ENCODE data around the gene NUBP2.

NUBP2 gene

DNA sequence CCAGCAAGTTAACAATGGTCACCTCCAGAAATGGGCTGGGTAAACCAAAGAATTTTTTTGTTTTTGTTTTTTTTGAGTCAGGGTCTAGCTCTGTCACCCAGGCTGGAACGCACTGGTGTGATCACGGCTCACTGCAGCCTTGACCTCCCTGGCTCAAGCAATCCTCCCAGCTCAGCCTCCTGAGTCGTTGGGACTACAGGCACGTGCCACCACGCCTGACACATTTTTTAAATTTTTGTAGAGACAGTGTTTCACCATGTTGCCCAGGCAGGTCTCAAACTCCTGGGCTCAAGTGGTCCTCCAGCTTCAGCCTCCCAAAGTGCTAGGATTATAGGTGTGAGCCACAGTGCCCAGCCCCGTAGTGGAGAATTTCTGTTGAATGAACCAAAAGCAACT is 2.1 kb upstream of the NUBP2 start:
- H3K36me3 ChIP-seq (ENCODE audit: control insufficient read depth in 4 of 4, insufficient read depth in 4 of 4, low read length in 3 of 4), result peaks cover 0 to 55% (median 34%) of the 10 kb centered on the region in 4 experiments
- 97% methylated on average over 6 of the region's 6 CpGs for WGBS (ENCODE audit: insufficient coverage)
- no peaks in the 10 kb centered on the region for H3K27me3 ChIP-seq (replicated peaks in 2 of 5; ENCODE audit: control insufficient read depth in 4 of 5, insufficient read depth in 5 of 5, low read length in 4 of 5)
- peak overlapping the region in 2 of 7 experiments; percentile 90 to 93 for H3K4me3 ChIP-seq (ENCODE audit: control insufficient read depth in 1 of 7, extremely low read depth in 1 of 7, insufficient read depth in 4 of 7, low read depth in 2 of 7, low read length in 6 of 7)
- H3K4me1 ChIP-seq (ENCODE audit: control extremely low read depth in 1 of 4, control insufficient read depth in 4 of 4, insufficient read depth in 4 of 4, low read length in 3 of 4), result peaks cover 0 to 22% (median 21%) of the 10 kb centered on the region in 4 experiments
- no peaks in the 10 kb centered on the region for H3K9me3 ChIP-seq (ENCODE audit: control extremely low read depth in 1 of 5, control insufficient read depth in 4 of 5, insufficient read depth in 2 of 5, low read depth in 1 of 5, low read length in 4 of 5)
- no peak overlapping the region for H3K27ac ChIP-seq (ENCODE audit: insufficient read depth in 1 of 2, low read depth in 1 of 2, low read length in 2 of 2, poor library complexity in 1 of 2, severe bottlenecking in 2 of 2)
- DNase-seq, result no peak
- ChIA-PET CTCF (interaction anchor here (0.9 kb wide), 1 partner anchor 21 kb away, joined by 3 read pairs; no protein-coding TSS in a partner anchor), POLR2A (no interaction called here)

DNA sequence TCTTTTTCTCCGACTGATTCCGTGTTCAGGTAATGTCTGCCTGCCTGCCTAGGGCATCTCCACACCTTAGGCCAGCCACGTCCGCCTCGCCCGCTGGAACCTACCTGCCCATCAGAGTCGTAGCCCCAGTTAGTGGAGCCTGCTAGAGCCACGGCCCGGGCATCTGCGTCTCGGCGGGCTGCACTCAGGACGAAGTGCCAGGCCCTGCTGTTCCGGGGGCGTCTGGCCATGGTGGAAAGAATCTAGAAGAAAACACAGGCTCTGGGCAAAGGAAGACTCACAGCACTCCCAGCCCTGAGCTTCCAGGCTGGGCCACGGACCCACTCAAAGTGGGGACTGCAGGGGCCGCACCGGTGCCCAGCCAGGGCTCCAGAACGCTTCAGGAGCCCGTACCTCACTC is 1.5 kb upstream of the NUBP2 start:
- peak overlapping the region; percentile 46 to 95 (median 90) for H3K4me3 ChIP-seq (ENCODE audit: control insufficient read depth in 1 of 7, extremely low read depth in 1 of 7, insufficient read depth in 4 of 7, low read depth in 2 of 7, low read length in 6 of 7)
- ChIA-PET CTCF (interaction anchor here (1.7 to 1.8 kb wide), 2 partner anchors 7 to 9 kb away, joined by 5 to 9 read pairs; partner anchors contain the start of genes EME2 and MRPS34), POLR2A (interaction anchor here (0.7 kb wide), 1 partner anchor 7 kb away, joined by 3 read pairs; no protein-coding TSS in a partner anchor)
- no peak for DNase-seq
- H3K9me3 ChIP-seq (ENCODE audit: control extremely low read depth in 1 of 5, control insufficient read depth in 4 of 5, insufficient read depth in 2 of 5, low read depth in 1 of 5, low read length in 4 of 5), result no peaks in the 10 kb centered on the region
- H3K4me1 ChIP-seq (ENCODE audit: control extremely low read depth in 1 of 4, control insufficient read depth in 4 of 4, insufficient read depth in 4 of 4, low read length in 3 of 4), result peaks cover 0 to 22% (median 21%) of the 10 kb centered on the region in 4 experiments
- peak overlapping the region in 1 of 2 experiments; percentile 79 for H3K27ac ChIP-seq (ENCODE audit: insufficient read depth in 1 of 2, low read depth in 1 of 2, low read length in 2 of 2, poor library complexity in 1 of 2, severe bottlenecking in 2 of 2)
- no peaks in the 10 kb centered on the region for H3K27me3 ChIP-seq (replicated peaks in 2 of 5; ENCODE audit: control insufficient read depth in 4 of 5, insufficient read depth in 5 of 5, low read length in 4 of 5)
- H3K36me3 ChIP-seq (ENCODE audit: control insufficient read depth in 4 of 4, insufficient read depth in 4 of 4, low read length in 3 of 4), result peaks cover 0 to 55% (median 34%) of the 10 kb centered on the region in 4 experiments
- WGBS (ENCODE audit: insufficient coverage), result 86% methylated on average over 14 of the region's 20 CpGs

DNA sequence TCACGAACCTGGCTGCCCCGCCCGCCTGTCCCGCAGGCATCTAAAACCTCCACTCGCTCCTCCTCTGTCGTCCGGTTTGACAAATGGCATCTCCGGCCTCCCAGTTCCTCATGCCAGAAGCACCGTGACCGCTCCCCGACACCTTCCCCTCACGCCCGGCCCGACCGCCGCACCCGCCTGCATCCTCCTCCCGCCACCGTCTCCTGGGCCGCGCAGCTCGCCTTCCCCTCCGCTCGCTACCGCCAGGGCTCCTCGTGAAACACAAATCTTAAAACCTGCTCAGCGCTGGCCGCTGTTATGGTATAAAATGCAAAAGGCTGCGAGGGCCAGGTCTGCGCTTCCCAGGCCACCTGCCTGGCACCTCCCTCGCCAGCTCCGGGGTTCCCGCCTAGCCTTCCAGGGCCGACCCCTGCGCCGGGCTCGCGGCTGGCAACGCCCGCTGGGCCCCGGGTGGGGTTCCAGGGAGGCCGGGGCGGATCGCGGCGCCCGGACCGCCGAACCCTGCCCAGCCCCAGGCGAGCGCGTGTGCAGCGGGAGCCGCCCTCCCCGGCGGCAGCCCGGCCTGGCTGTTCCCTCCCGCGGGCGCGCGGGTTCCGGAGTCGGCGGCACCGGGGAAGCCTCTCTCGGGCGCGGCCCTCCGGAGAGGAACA is 877 bp upstream of the NUBP2 start:
- Histone ChIP-seq H3K4me1 (ENCODE audit: control extremely low read depth in 1 of 4, control insufficient read depth in 4 of 4, insufficient read depth in 4 of 4, low read length in 3 of 4) (peaks cover 0 to 22% (median 21%) of the 10 kb centered on the region in 4 experiments), H3K27ac (ENCODE audit: insufficient read depth in 1 of 2, low read depth in 1 of 2, low read length in 2 of 2, poor library complexity in 1 of 2, severe bottlenecking in 2 of 2) (peak overlapping the region; percentile 33 to 79), H3K4me3 (ENCODE audit: control insufficient read depth in 1 of 7, extremely low read depth in 1 of 7, insufficient read depth in 4 of 7, low read depth in 2 of 7, low read length in 6 of 7) (peak overlapping the region; percentile 46 to 95 (median 90)), H3K36me3 (ENCODE audit: control insufficient read depth in 4 of 4, insufficient read depth in 4 of 4, low read length in 3 of 4) (peaks cover 0 to 55% (median 35%) of the 10 kb centered on the region in 4 experiments), H3K9me3 (ENCODE audit: control extremely low read depth in 1 of 5, control insufficient read depth in 4 of 5, insufficient read depth in 2 of 5, low read depth in 1 of 5, low read length in 4 of 5) (no peaks in the 10 kb centered on the region), H3K27me3 (replicated peaks in 2 of 5; ENCODE audit: control insufficient read depth in 4 of 5, insufficient read depth in 5 of 5, low read length in 4 of 5) (no peaks in the 10 kb centered on the region)
- peak; percentile 31 to 72 (median 68) for DNase-seq
- ChIA-PET POLR2A (interaction anchor here (0.7 to 1.0 kb wide), 3 partner anchors 8 to 161 kb away, joined by 3 read pairs; partner anchors contain the start of genes EME2, MRPS34 and MSRB1), CTCF (interaction anchor here (1.7 to 2.6 kb wide), 3 partner anchors 8 to 32 kb away, joined by 5 to 10 read pairs (median 9); partner anchors contain the start of genes EME2 and MRPS34)
- WGBS (ENCODE audit: insufficient coverage), result 2% methylated on average over 57 of the region's 70 CpGs

DNA sequence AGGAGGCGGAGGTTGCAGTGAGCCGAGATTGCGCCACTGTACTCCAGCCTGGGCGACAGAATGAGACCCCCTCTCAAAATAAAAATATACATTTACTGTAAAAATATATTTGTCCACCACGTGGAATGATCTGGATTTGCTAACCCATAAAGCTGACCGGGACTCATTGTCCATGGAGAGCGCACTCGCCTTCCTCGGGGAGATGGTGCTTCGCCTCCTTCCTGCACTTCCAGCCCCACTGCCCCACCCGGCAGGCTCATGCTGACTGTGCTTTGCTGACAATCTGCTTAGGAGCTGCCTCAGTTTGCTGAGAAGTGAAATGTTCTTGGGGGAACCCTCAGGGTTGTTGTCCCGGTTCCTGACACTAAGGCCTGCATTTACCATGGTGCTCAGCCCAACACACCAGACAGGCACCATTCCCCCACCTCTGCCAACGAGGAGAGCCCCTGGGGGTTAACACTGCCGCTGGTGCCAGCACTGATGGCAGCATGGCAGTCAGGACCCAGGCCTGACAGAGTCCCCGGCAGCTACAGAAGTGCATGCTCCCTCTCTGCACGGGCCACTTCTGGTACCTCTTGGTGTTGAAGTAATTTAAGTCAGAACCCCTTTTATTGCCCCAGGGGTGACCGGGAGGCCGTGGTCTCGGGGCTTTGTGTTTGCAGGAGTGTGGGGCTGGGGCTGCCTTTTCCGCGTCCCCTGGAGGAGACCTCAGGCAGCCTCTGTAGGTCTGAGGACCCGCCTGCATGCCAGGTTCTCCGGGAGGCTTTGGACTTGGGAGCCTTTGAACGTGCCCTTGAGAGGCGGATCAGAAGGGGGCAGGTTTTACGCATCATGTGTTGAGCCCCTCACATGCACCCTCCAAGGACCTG is 2.5 kb downstream of the NUBP2 start:
- WGBS (ENCODE audit: insufficient coverage), result 96% methylated on average over 22 of the region's 26 CpGs
- Histone ChIP-seq H3K4me1 (ENCODE audit: control extremely low read depth in 1 of 4, control insufficient read depth in 4 of 4, insufficient read depth in 4 of 4, low read length in 3 of 4) (peaks cover 0 to 22% (median 21%) of the 10 kb centered on the region in 4 experiments), H3K9me3 (ENCODE audit: control extremely low read depth in 1 of 5, control insufficient read depth in 4 of 5, insufficient read depth in 2 of 5, low read depth in 1 of 5, low read length in 4 of 5) (no peaks in the 10 kb centered on the region), H3K36me3 (ENCODE audit: control insufficient read depth in 4 of 4, insufficient read depth in 4 of 4, low read length in 3 of 4) (peaks cover 0 to 53% (median 34%) of the 10 kb centered on the region in 4 experiments), H3K4me3 (ENCODE audit: control insufficient read depth in 1 of 7, extremely low read depth in 1 of 7, insufficient read depth in 4 of 7, low read depth in 2 of 7, low read length in 6 of 7) (no peak overlapping the region), H3K27me3 (replicated peaks in 2 of 5; ENCODE audit: control insufficient read depth in 4 of 5, insufficient read depth in 5 of 5, low read length in 4 of 5) (no peaks in the 10 kb centered on the region), H3K27ac (ENCODE audit: insufficient read depth in 1 of 2, low read depth in 1 of 2, low read length in 2 of 2, poor library complexity in 1 of 2, severe bottlenecking in 2 of 2) (no peak overlapping the region)
- DNase-seq, result no peak
- ChIA-PET CTCF (interaction anchor here (1.1 kb wide), 1 partner anchor 166 kb away, joined by 3 read pairs; no protein-coding TSS in a partner anchor), POLR2A (no interaction called here)

DNA sequence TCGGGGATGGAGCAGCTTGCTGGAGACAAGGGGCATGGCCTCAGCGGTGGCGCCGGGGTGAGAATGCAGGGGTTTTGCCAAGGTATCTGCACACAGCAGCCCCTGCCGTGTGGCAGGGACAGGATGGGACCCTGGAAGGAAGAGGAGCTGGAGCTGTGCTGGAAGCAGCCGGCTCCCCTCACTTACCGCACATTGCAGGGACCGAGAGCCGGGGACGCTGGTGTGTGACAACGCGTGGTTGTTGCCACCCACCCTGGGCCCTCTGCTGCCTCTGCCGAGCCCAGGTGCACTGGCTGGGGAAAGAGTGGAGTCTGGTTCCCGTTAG is 3.0 kb downstream of the NUBP2 start:
- Histone ChIP-seq H3K36me3 (ENCODE audit: control insufficient read depth in 4 of 4, insufficient read depth in 4 of 4, low read length in 3 of 4) (peaks cover 0 to 53% (median 34%) of the 10 kb centered on the region in 4 experiments), H3K27me3 (replicated peaks in 2 of 5; ENCODE audit: control insufficient read depth in 4 of 5, insufficient read depth in 5 of 5, low read length in 4 of 5) (no peaks in the 10 kb centered on the region), H3K9me3 (ENCODE audit: control extremely low read depth in 1 of 5, control insufficient read depth in 4 of 5, insufficient read depth in 2 of 5, low read depth in 1 of 5, low read length in 4 of 5) (no peaks in the 10 kb centered on the region), H3K27ac (ENCODE audit: insufficient read depth in 1 of 2, low read depth in 1 of 2, low read length in 2 of 2, poor library complexity in 1 of 2, severe bottlenecking in 2 of 2) (no peak overlapping the region), H3K4me3 (ENCODE audit: control insufficient read depth in 1 of 7, extremely low read depth in 1 of 7, insufficient read depth in 4 of 7, low read depth in 2 of 7, low read length in 6 of 7) (no peak overlapping the region), H3K4me1 (ENCODE audit: control extremely low read depth in 1 of 4, control insufficient read depth in 4 of 4, insufficient read depth in 4 of 4, low read length in 3 of 4) (peaks cover 0 to 22% (median 21%) of the 10 kb centered on the region in 4 experiments)
- 88% methylated on average over 10 of the region's 14 CpGs for WGBS (ENCODE audit: insufficient coverage)
- no peak for DNase-seq
- POLR2A ChIA-PET, result no interaction called here
- CTCF ChIA-PET, result no interaction called here

DNA sequence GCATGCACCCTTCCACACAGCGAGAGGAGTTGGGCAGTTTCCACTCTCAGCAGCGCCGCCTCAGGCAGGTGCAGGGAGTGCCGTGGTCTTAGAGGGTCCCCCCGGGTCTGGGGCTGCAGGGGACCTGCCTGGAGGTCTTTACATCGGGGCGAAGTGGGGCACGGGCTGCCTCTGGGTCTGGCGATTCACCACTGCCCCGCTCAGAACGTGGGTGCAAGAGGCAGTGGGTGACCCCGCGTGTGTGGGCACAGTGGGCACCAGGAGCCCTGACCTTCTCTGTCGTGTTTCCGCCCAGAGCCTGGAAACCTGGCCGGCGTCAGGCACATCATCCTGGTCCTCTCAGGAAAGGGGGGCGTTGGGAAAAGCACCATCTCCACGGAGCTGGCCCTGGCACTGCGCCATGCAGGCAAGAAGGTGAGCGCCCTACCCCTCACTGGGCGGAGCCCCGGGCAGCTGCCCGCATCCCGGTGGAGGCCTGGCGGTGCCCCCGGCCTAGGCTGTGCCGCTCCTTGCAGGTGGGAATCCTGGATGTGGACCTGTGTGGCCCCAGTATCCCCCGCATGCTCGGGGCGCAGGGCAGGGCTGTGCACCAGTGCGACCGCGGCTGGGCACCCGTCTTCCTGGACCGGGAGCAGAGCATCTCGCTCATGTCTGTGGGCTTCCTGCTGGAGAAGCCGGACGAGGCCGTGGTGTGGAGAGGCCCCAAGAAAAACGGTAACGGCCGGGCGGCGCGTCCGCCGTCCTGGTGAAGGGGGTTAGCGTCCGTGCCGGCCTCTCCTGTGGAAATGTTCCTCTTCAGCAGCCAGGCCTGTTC is 3.7 kb downstream of the NUBP2 start:
- no peaks in the 10 kb centered on the region for H3K9me3 ChIP-seq (ENCODE audit: control extremely low read depth in 1 of 5, control insufficient read depth in 4 of 5, insufficient read depth in 2 of 5, low read depth in 1 of 5, low read length in 4 of 5)
- POLR2A ChIA-PET, result no interaction called here
- H3K4me3 ChIP-seq (ENCODE audit: control insufficient read depth in 1 of 7, extremely low read depth in 1 of 7, insufficient read depth in 4 of 7, low read depth in 2 of 7, low read length in 6 of 7), result no peak overlapping the region
- CTCF ChIA-PET, result no interaction called here
- peaks cover 0 to 57% (median 34%) of the 10 kb centered on the region in 4 experiments for H3K36me3 ChIP-seq (ENCODE audit: control insufficient read depth in 4 of 4, insufficient read depth in 4 of 4, low read length in 3 of 4)
- no peaks in the 10 kb centered on the region for H3K27me3 ChIP-seq (replicated peaks in 2 of 5; ENCODE audit: control insufficient read depth in 4 of 5, insufficient read depth in 5 of 5, low read length in 4 of 5)
- H3K27ac ChIP-seq (ENCODE audit: insufficient read depth in 1 of 2, low read depth in 1 of 2, low read length in 2 of 2, poor library complexity in 1 of 2, severe bottlenecking in 2 of 2), result no peak overlapping the region
- H3K4me1 ChIP-seq (ENCODE audit: control extremely low read depth in 1 of 4, control insufficient read depth in 4 of 4, insufficient read depth in 4 of 4, low read length in 3 of 4), result peaks cover 0 to 15% (median 14%) of the 10 kb centered on the region in 4 experiments
- no peak for DNase-seq
- WGBS (ENCODE audit: insufficient coverage), result 95% methylated on average over 50 of the region's 51 CpGs

Data from common myeloid progenitor, CD34-positive (primary cell).